ENCODE measurements around the gene RIC1. TPM values are rescaled to one million over a fixed set of nuclear protein-coding genes. Genes with fewer than 3 reads are reported as not detected.
"Not testable (repeated sequence)": the region's sequence is repeated elsewhere in the genome, so short reads cannot be mapped to it uniquely, and the experiment has no call there.

The RIC1 gene
- total RNA-seq, 8 experiments from 2014 or later: 11.3 to 51.7 (median 20.2) TPM

GRCh38 chr9:5695860-5696259, 67.0 kb downstream of the RIC1 start:
- H3K4me1 ChIP-seq (replicated peaks in 1 of 2): no peaks in the 10 kb centered on the region
- in situ Hi-C loops (cut with MboI; ENCODE audit: low pct_unique_long_range_greater_than_20kb in 2 of 9, low sequenced_read_pairs in 9 of 9, unreplicated experiment in 9 of 9): no loop called here
- 80 to 100% (median 92%) methylated on average over 1 to 2 of the region's 2 CpGs for WGBS, 10 experiments

GRCh38 chr9:5696884-5697283, 68.0 kb downstream of the RIC1 start:
- in situ Hi-C loops (cut with MboI; ENCODE audit: low pct_unique_long_range_greater_than_20kb in 2 of 9, low sequenced_read_pairs in 9 of 9, unreplicated experiment in 9 of 9): no loop called here
- ATAC-seq (replicated peaks in 6 of 8): no peak
- Histone ChIP-seq H3K4me3 (no peak overlapping the region), H3K4me1 (replicated peaks in 1 of 2) (no peaks in the 10 kb centered on the region), H3K27ac (no peak overlapping the region)
- 80 to 100% (median 100%) methylated on average over 1 to 2 of the region's 2 CpGs; no CpG with 5 or more reads in 1 of the 10 experiments for WGBS, 10 experiments

More at GRCh38 chr9:5695860-5696259, 67.0 kb downstream of the RIC1 start:
- no peak for ATAC-seq (replicated peaks in 6 of 8)
- no peak overlapping the region for H3K27ac ChIP-seq
- H3K4me3 ChIP-seq: no peak overlapping the region

- H3K27ac ChIP-seq: no peak overlapping the region
- WGBS, 10 experiments: 75 to 100% (median 100%) methylated on average over 1 of the region's 1 CpG; no CpG with 5 or more reads in 1 of the 10 experiments
- no peak for ATAC-seq (replicated peaks in 6 of 8)
- H3K4me1 ChIP-seq (replicated peaks in 1 of 2): no peaks in the 10 kb centered on the region
- in situ Hi-C loops (cut with MboI; ENCODE audit: low pct_unique_long_range_greater_than_20kb in 2 of 9, low sequenced_read_pairs in 9 of 9, unreplicated experiment in 9 of 9): no loop called here
- H3K4me3 ChIP-seq: no peak overlapping the region
Observed at GRCh38 chr9:5698004-5698403, 69.1 kb downstream of the RIC1 start.

GRCh38 chr9:5698810-5699556, 70.1 kb downstream of the RIC1 start:
- no peak for ATAC-seq (replicated peaks in 6 of 8)
- WGBS, 10 experiments: 79 to 100% (median 100%) methylated on average over 1 to 7 of the region's 7 CpGs; no CpG with 5 or more reads in 1 of the 10 experiments
- in situ Hi-C loops (cut with MboI; ENCODE audit: low pct_unique_long_range_greater_than_20kb in 2 of 9, low sequenced_read_pairs in 9 of 9, unreplicated experiment in 9 of 9): no loop called here

GRCh38 chr9:5708414-5708813, 79.5 kb downstream of the RIC1 start:
- 70 to 100% (median 90%) methylated on average over 1 of the region's 1 CpG; no CpG with 5 or more reads in 1 of the 10 experiments for WGBS, 10 experiments
- in situ Hi-C loops (cut with MboI; ENCODE audit: low pct_unique_long_range_greater_than_20kb in 2 of 9, low sequenced_read_pairs in 9 of 9, unreplicated experiment in 9 of 9): no loop called here
- no peak overlapping the region for H3K27ac ChIP-seq

More at GRCh38 chr9:5698810-5699556, 70.1 kb downstream of the RIC1 start:
- H3K27ac ChIP-seq: no peak overlapping the region
- no peak overlapping the region for H3K4me3 ChIP-seq
- H3K4me1 ChIP-seq (replicated peaks in 1 of 2): no peaks in the 10 kb centered on the region

GRCh38 chr9:5712651-5713390, 83.9 kb downstream of the RIC1 start:
- 53 to 83% (median 61%) methylated on average over 1 to 4 of the region's 4 CpGs for WGBS, 10 experiments
- Histone ChIP-seq H3K27ac (no peak overlapping the region), H3K4me1 (replicated peaks in 1 of 2) (no peaks in the 10 kb centered on the region), H3K4me3 (no peak overlapping the region)
- ATAC-seq (replicated peaks in 6 of 8): no peak
- in situ Hi-C loops (cut with MboI; ENCODE audit: low pct_unique_long_range_greater_than_20kb in 2 of 9, low sequenced_read_pairs in 9 of 9, unreplicated experiment in 9 of 9): no loop called here

More at GRCh38 chr9:5708414-5708813, 79.5 kb downstream of the RIC1 start:
- Histone ChIP-seq H3K4me1 (replicated peaks in 1 of 2) (no peaks in the 10 kb centered on the region), H3K4me3 (no peak overlapping the region)
- ATAC-seq (replicated peaks in 6 of 8): no peak

- in situ Hi-C loops (cut with MboI; ENCODE audit: low pct_unique_long_range_greater_than_20kb in 2 of 9, low sequenced_read_pairs in 9 of 9, unreplicated experiment in 9 of 9): no loop called here
- Histone ChIP-seq H3K27ac (no peak overlapping the region), H3K4me1 (replicated peaks in 1 of 2) (no peaks in the 10 kb centered on the region), H3K4me3 (no peak overlapping the region)
- ATAC-seq (replicated peaks in 6 of 8): peak in 2 of 8 experiments; percentile 18 to 44
- WGBS, 10 experiments: 57 to 95% (median 89%) methylated on average over 2 to 4 of the region's 4 CpGs
Observed at GRCh38 chr9:5714501-5715401, 85.8 kb downstream of the RIC1 start.

- in situ Hi-C loops (cut with MboI; ENCODE audit: low pct_unique_long_range_greater_than_20kb in 2 of 9, low sequenced_read_pairs in 9 of 9, unreplicated experiment in 9 of 9): no loop called here
- ATAC-seq (replicated peaks in 6 of 8): peak in 1 of 8 experiments; percentile 14
- no peak overlapping the region for H3K27ac ChIP-seq
- no peak overlapping the region for H3K4me3 ChIP-seq
- H3K4me1 ChIP-seq (replicated peaks in 1 of 2): no peaks in the 10 kb centered on the region
- WGBS, 10 experiments: 100% methylated on average over 1 to 3 of the region's 5 CpGs; no CpG with 5 or more reads in 6 of the 10 experiments
Observed at GRCh38 chr9:5715548-5716127, 86.7 kb downstream of the RIC1 start.

- H3K4me1 ChIP-seq (replicated peaks in 1 of 2); H3K27ac ChIP-seq; in situ Hi-C loops (cut with MboI; ENCODE audit: low pct_unique_long_range_greater_than_20kb in 2 of 9, low sequenced_read_pairs in 9 of 9, unreplicated experiment in 9 of 9); H3K4me3 ChIP-seq; ATAC-seq (replicated peaks in 6 of 8): not testable (repeated sequence)
- 80 to 100% (median 100%) methylated on average over 1 to 10 of the region's 10 CpGs; no CpG with 5 or more reads in 3 of the 10 experiments for WGBS, 10 experiments
Observed at GRCh38 chr9:5717434-5717833, 88.5 kb downstream of the RIC1 start.

- in situ Hi-C loops (cut with MboI; ENCODE audit: low pct_unique_long_range_greater_than_20kb in 2 of 9, low sequenced_read_pairs in 9 of 9, unreplicated experiment in 9 of 9): no loop called here
- Histone ChIP-seq H3K4me1 (replicated peaks in 1 of 2) (no peaks in the 10 kb centered on the region), H3K4me3 (no peak overlapping the region), H3K27ac (no peak overlapping the region)
- ATAC-seq (replicated peaks in 6 of 8): no peak
Observed at GRCh38 chr9:5718296-5719032, 89.6 kb downstream of the RIC1 start.

- 14 to 100% (median 81%) methylated on average over 1 to 3 of the region's 3 CpGs for WGBS, 10 experiments
- Histone ChIP-seq H3K4me3 (no peak overlapping the region), H3K4me1 (replicated peaks in 1 of 2) (no peaks in the 10 kb centered on the region), H3K27ac (no peak overlapping the region)
- in situ Hi-C loops (cut with MboI; ENCODE audit: low pct_unique_long_range_greater_than_20kb in 2 of 9, low sequenced_read_pairs in 9 of 9, unreplicated experiment in 9 of 9): no loop called here
- peak in 5 of 8 experiments; percentile 18 to 90 (median 56) for ATAC-seq (replicated peaks in 6 of 8)
Observed at GRCh38 chr9:5719100-5719926, 90.4 kb downstream of the RIC1 start.

All from motor neuron (in vitro differentiated cells).